NCI-H1417 (cell line): Measurements from ENCODE around the gene C6orf136.

Source experiments
- DNase-seq, 3 experiments: peaks; one replicate each; lab custom pipeline; 2025; lab: John Stamatoyannopoulos, UW

The C6orf136 gene

GRCh38 chr6:30615219-30615957 lies 31.5 kb upstream of the C6orf136 start:
- DNase-seq = peak; percentile 40 to 90 (median 58)

GRCh38 chr6:30615958-30616810 lies 30.7 kb upstream of the C6orf136 start:
- DNase-seq = peak; percentile 26 to 75 (median 62)

GRCh38 chr6:30616811-30617564 lies 29.9 kb upstream of the C6orf136 start, which contains the start of gene PPP1R10:
Gene PPP1R10, minus strand, starts transcription at chr6:30617243. Its CDS starts 7,299 bp downstream, at chr6:30609944.
- DNase-seq = peak; percentile 99 to 100 (median 99)

GRCh38 chr6:30617565-30618269 lies 29.2 kb upstream of the C6orf136 start, which contains the start of gene MRPS18B:
Gene MRPS18B, plus strand, starts transcription at chr6:30617840. Its CDS starts 26 bp downstream, at chr6:30617866.
- DNase-seq = peak; percentile 99

- DNase-seq = no peak
These were observed 28.6 kb upstream of the C6orf136 start for GRCh38 chr6:30618270-30618797.

GRCh38 chr6:30619561-30619960 lies 27.4 kb upstream of the C6orf136 start:
- no peak for DNase-seq

GRCh38 chr6:30625511-30625910 lies 21.4 kb upstream of the C6orf136 start:
- DNase-seq = no peak

- peak; percentile 62 to 79 (median 77) for DNase-seq
These were observed 20.2 kb upstream of the C6orf136 start, which contains the start of gene ATAT1 for GRCh38 chr6:30626484-30627366. Gene ATAT1, plus strand, starts transcription at chr6:30626874.

GRCh38 chr6:30635834-30636233 lies 11.1 kb upstream of the C6orf136 start:
- no peak for DNase-seq

GRCh38 chr6:30640481-30640880 lies 6.5 kb upstream of the C6orf136 start:
- no peak for DNase-seq

- no peak for DNase-seq
These were observed 5.9 kb upstream of the C6orf136 start for GRCh38 chr6:30641048-30641447.

- DNase-seq = no peak
These were observed 3.3 kb upstream of the C6orf136 start for GRCh38 chr6:30643656-30644055.

GRCh38 chr6:30644769-30645168 lies 2.2 kb upstream of the C6orf136 start:
- no peak for DNase-seq

GRCh38 chr6:30645989-30646388 lies 944 bp upstream of the C6orf136 start:
- no peak for DNase-seq

GRCh38 chr6:30647242-30648116 lies 546 bp downstream of the C6orf136 start:
- peak; percentile 86 to 96 (median 95) for DNase-seq

- no peak for DNase-seq
These were observed 4.2 kb downstream of the C6orf136 start for GRCh38 chr6:30651143-30651542.

- no peak for DNase-seq
These were observed 8.1 kb downstream of the C6orf136 start for GRCh38 chr6:30654798-30655742.

- DNase-seq = no peak
These were observed 8.8 kb downstream of the C6orf136 start for GRCh38 chr6:30655743-30656094.
